ENCODE measurements around the gene PLB1.
A peak's percentile ranks its signal among the peaks of the same experiment; 100 is the strongest.

PLB1 gene

GRCh38 chr2:28612131-28612812 is 116.4 kb downstream of the PLB1 start:
- no peak for DNase-seq (ENCODE audit: low read depth)

GRCh38 chr2:28613186-28613585 is 117.3 kb downstream of the PLB1 start:
- no peak for DNase-seq (ENCODE audit: low read depth)

- DNase-seq (ENCODE audit: low read depth): no peak
These were observed 118.0 kb downstream of the PLB1 start for GRCh38 chr2:28613633-28614501.

- no peak for DNase-seq (ENCODE audit: low read depth)
These were observed 119.8 kb downstream of the PLB1 start for GRCh38 chr2:28615706-28616105.

- no peak for DNase-seq (ENCODE audit: low read depth)
These were observed 120.6 kb downstream of the PLB1 start for GRCh38 chr2:28616396-28616999.

GRCh38 chr2:28617502-28618184 is 121.8 kb downstream of the PLB1 start:
- no peak for DNase-seq (ENCODE audit: low read depth)

GRCh38 chr2:28618221-28619141 is 122.6 kb downstream of the PLB1 start:
- no peak for DNase-seq (ENCODE audit: low read depth)

- DNase-seq (ENCODE audit: low read depth): no peak
These were observed 123.6 kb downstream of the PLB1 start for GRCh38 chr2:28619213-28620196.

- no peak for DNase-seq (ENCODE audit: low read depth)
These were observed 124.5 kb downstream of the PLB1 start for GRCh38 chr2:28620291-28620793.

GRCh38 chr2:28620801-28621171 is 124.9 kb downstream of the PLB1 start:
- no peak for DNase-seq (ENCODE audit: low read depth)

- peak; percentile 88 for DNase-seq (ENCODE audit: low read depth)
These were observed 125.6 kb downstream of the PLB1 start for GRCh38 chr2:28621172-28622100.

GRCh38 chr2:28622101-28622499 is 126.2 kb downstream of the PLB1 start:
- DNase-seq (ENCODE audit: low read depth): no peak

GRCh38 chr2:28623582-28624405 is 127.9 kb downstream of the PLB1 start:
- no peak for DNase-seq (ENCODE audit: low read depth)

- DNase-seq (ENCODE audit: low read depth): no peak
These were observed 128.6 kb downstream of the PLB1 start for GRCh38 chr2:28624436-28624792.

- no peak for DNase-seq (ENCODE audit: low read depth)
These were observed 129.2 kb downstream of the PLB1 start for GRCh38 chr2:28624793-28625701.

GRCh38 chr2:28626376-28626775 is 130.5 kb downstream of the PLB1 start:
- DNase-seq (ENCODE audit: low read depth): no peak

- no peak for DNase-seq (ENCODE audit: low read depth)
These were observed 131.1 kb downstream of the PLB1 start for GRCh38 chr2:28626891-28627421.

Data from GM04504 (cell line).